H54 (cell line): ENCODE results near the gene LIMS4.
"Not testable (repeated sequence)": the region's sequence is repeated elsewhere in the genome, so short reads cannot be mapped to it uniquely, and the experiment has no call there.

Source experiments
- DNase-seq: peaks from one replicate; pipeline ENCODE4 v3.0.0; 2011; ENCODE audit warnings: low spot score, mixed read lengths; ENCODE audit not compliant: insufficient read length
- FAIRE-seq: peaks from 3 replicates; lab custom pipeline; 2011; peaks lifted over from hg19 to GRCh38; lab: Jason Lieb, UNC

The LIMS4 gene

GRCh38 chr2:110472171-110473058, at the start of gene LIMS4:
TSS of gene LIMS4 (minus strand) at chr2:110472816. CDS start at chr2:110472778, 38 bp downstream.
- not testable (repeated sequence) for DNase-seq, FAIRE-seq

- FAIRE-seq, result peak; percentile 94
These were observed 27.2 kb upstream of the LIMS4 start for GRCh38 chr2:110499755-110500377.

DNA sequence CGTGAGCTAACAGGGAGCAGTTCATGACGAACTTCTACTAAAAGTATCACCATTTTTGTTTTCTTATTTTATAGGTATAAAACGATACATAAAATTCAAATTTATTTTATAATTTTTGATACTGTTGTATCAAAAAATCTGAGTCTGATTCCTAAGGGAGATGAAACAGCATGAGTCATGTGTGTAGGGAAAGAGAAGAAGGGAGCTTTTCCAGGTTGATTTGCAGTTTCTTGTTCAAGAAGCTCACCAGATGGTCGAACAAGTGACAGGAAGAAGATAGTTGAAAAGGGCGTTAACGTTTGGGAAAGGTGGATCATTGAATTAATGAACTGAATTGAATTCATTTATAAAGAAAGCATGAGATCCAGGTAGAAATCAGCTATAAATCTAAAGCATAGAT, 23.4 kb upstream of the LIMS4 start:
- FAIRE-seq, DNase-seq: not testable (repeated sequence)

More at GRCh38 chr2:110499755-110500377, 27.2 kb upstream of the LIMS4 start:
- not testable (repeated sequence) for DNase-seq

DNA sequence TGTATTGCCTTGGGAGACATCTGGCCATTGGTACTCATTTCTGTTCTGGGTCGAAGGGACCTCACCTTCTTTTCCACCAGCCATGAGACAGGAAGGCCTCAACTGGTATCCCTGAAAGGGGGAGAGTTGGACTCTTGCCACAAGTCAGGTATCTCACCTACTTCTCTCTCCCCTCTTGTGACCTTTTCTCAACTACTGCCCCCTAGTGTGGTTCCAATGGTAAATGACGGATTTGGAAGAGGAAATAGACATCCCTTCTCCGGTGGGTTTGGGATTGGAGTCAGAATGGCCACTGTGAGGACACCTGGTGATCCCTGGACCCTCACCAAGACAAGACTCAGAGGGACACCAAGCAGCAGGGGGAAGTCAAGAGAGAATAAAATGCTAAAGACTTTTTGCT, 21.9 kb upstream of the LIMS4 start:
- not testable (repeated sequence) for FAIRE-seq, DNase-seq

GRCh38 chr2:110488991-110489390, 16.4 kb upstream of the LIMS4 start:
- not testable (repeated sequence) for FAIRE-seq, DNase-seq

- FAIRE-seq, result peak; percentile 70
- not testable (repeated sequence) for DNase-seq
These were observed 10.1 kb upstream of the LIMS4 start for GRCh38 chr2:110482697-110483096.

DNA sequence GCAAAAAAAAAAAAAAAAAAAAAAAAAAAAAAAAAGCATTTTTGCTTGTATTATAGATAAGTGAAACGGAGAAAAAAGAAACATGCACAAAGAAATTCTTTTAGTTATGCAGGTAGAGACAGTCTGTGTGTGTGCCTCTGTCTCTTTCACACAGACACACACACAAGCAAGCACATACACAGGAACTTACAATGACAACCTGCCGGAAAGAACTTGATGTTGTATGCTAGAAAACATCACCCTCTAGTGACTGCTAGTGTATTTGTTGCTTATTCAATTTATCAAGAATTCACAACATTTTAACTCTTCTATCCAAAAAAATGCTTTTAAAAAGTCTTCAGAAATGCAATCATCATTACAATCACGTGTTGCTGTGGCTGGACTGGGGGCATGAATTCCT, 8.6 kb upstream of the LIMS4 start:
- not testable (repeated sequence) for FAIRE-seq, DNase-seq

GRCh38 chr2:110480084-110480483, 7.5 kb upstream of the LIMS4 start:
- FAIRE-seq, result peak; percentile 80
- not testable (repeated sequence) for DNase-seq

- FAIRE-seq, DNase-seq: not testable (repeated sequence)
These were observed 4.8 kb upstream of the LIMS4 start for GRCh38 chr2:110477370-110477769.

DNA sequence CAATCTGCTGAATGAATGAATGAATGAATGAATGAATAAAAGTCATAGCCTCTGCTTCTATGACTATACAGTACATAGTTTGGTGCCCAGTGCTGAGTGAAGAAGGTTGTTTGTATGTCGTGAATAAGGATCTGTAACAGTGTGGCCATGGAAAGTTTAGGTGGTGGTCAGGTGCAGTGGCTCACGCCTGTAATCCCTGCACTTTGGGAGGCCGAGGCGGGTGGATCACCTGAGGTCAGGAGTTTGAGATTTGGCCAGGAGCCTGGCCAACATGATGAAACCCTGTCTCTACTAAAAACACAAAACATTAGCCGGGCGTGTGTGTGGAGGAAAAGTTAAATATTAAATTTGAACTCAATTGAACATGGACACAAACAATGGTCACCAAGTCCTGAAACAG, 4.3 kb upstream of the LIMS4 start:
- not testable (repeated sequence) for DNase-seq, FAIRE-seq

- not testable (repeated sequence) for DNase-seq, FAIRE-seq
These were observed 3.2 kb upstream of the LIMS4 start for GRCh38 chr2:110475627-110476359.

GRCh38 chr2:110474898-110475297, 2.3 kb upstream of the LIMS4 start:
- DNase-seq, result not testable (repeated sequence)
- peak; percentile 93 for FAIRE-seq

GRCh38 chr2:110473059-110473358, 393 bp upstream of the LIMS4 start:
- not testable (repeated sequence) for DNase-seq

DNA sequence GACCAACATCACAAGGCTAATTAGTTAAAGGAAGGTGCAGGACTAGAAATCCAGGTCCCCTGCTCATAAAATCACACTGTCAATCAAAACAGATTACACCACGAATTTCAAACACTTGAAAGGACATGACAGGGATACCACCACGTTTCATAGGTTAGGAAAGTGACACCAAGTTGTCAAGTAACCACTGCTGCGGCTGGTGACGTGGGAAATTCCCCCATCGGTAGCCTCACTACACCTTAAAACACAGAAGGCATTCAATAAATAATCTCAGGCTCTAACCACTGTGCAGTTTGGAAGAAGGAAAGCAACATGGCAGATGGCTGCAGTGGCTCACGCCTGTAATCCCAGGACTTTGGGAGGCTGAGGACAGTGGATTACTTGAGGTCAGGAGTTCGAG, 3.7 kb downstream of the LIMS4 start:
- not testable (repeated sequence) for DNase-seq, FAIRE-seq

More at GRCh38 chr2:110473059-110473358, 393 bp upstream of the LIMS4 start:
- FAIRE-seq, result not testable (repeated sequence)

DNA sequence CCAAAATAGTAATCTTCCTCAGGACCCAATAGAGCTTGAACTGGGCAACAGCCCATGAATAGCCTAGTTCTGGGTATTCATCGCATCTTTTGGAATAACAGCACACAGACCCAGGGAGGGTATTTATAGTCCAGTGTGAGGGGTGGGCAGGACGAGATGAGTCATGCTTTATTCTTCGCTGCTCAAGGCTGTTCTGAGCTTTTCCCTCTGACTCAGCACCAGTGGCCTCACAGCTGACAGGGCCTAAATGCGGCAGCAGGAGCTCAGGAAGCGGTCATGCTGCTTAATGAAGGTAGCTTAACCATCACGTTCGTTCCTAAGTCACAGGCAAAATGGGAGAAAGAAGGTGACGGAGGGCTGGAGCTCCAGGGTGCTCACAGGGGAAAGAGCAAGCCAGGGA, 7.3 kb downstream of the LIMS4 start:
- not testable (repeated sequence) for DNase-seq
- peak; percentile 96 for FAIRE-seq

- not testable (repeated sequence) for FAIRE-seq, DNase-seq
These were observed 10.2 kb downstream of the LIMS4 start for GRCh38 chr2:110462458-110462857.

DNA sequence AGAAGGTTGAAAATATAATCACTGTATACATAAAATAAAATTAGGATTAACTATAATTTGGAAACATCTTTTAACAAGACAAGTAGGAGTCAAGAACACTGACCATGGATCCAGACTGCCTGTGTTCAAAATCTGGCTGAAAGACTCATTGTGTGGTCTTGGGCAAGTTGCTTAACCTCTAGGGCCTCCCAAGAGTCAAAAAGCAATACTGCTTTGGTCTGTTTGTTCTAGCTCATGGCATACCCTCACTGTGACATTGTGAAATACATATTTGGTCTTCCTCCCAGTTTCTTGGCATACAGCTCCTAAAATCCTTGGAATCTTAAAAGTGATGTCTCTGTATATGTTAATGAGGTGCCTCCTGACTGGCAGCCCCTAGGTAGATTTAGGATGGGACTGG, 12.3 kb downstream of the LIMS4 start:
- not testable (repeated sequence) for FAIRE-seq

DNA sequence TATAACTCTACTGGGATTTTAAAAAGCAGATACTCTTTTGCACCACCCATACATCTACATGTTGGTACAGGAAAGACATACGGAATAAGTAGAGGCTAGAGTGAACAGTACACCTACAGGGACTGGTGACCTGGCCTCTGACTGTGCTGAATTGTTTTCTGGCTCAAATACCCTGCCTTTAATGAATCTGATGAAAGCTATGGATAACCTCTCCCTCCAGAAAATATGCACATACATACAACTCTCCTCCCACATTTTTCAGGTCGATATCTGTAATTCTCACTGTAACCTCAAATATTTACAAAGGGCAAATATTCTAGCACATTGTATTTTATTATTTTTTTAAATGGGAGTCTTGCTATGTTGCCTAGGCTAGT, 15.4 kb downstream of the LIMS4 start:
- FAIRE-seq, DNase-seq: not testable (repeated sequence)

More for the DNA sequence above, 12.3 kb downstream of the LIMS4 start:
- not testable (repeated sequence) for DNase-seq

GRCh38 chr2:110456291-110457213, 16.1 kb downstream of the LIMS4 start:
- not testable (repeated sequence) for FAIRE-seq, DNase-seq
